Vagina (tissue), 2 donors: Measurements from ENCODE around the gene MEGF6.

Experiments
- CTCF ChIP-seq, 3 experiments: fragments of 450-650 bp in 2 of 3; fragments of 200-600 bp in 1 of 3; sonication (generic) in 1 of 3; IDR thresholded peaks; one replicate each; pipeline ENCODE4 v1.5.1; 2017 to 2019; ENCODE audit warnings: antibody characterized with exemption in 3 of 3, mild to moderate bottlenecking in 2 of 3, moderate library complexity in 2 of 3
- POLR2AphosphoS5 ChIP-seq, 2 donors: sonication (generic); formaldehyde crosslinking; IDR thresholded peaks; one replicate each; pipeline ENCODE4 v1.9.0; 2017; ENCODE audit warnings: antibody characterized with exemption in 2 of 2, mild to moderate bottlenecking in 2 of 2, low read depth in 1 of 2; ENCODE audit not compliant: insufficient read depth in 1 of 2

- no peak for TF ChIP-seq POLR2AphosphoS5 (IDR thresholded peaks at IDR 0.05; ENCODE audit: insufficient read depth in 1 of 2, low read depth in 1 of 2)
- no peak for TF ChIP-seq CTCF (IDR thresholded peaks at IDR 0.05)
These were observed 74.7 kb downstream of the MEGF6 start for GRCh38 chr1:3536420-3537195.
